Left renal pelvis (tissue), 4 donors: ENCODE results near the gene LUC7L3. TPM values are rescaled to one million over a fixed set of nuclear protein-coding genes. Genes with fewer than 3 reads are reported as not detected.
"Not testable (repeated sequence)": the region's sequence is repeated elsewhere in the genome, so short reads cannot be mapped to it uniquely, and the experiment has no call there.

ENCODE experiments used
- DNase-seq, 4 donors: peaks; one replicate each; pipeline ENCODE4 v3.0.0-alpha.2; 2013; ENCODE audit warnings: low read depth in 4 of 4, low spot score in 3 of 4
- polyA plus RNA-seq, 4 donors: library from polyadenylated mRNA; unstranded; fragments of 120-200 nt; gene quantifications; one replicate each; pipeline ENCODE4 v1.2.1, GENCODE V29; 2013; ENCODE audit not compliant: insufficient read length in 4 of 4

The LUC7L3 gene
- polyA plus RNA-seq, 4 donors = 490 to 744 (median 572) TPM

DNA sequence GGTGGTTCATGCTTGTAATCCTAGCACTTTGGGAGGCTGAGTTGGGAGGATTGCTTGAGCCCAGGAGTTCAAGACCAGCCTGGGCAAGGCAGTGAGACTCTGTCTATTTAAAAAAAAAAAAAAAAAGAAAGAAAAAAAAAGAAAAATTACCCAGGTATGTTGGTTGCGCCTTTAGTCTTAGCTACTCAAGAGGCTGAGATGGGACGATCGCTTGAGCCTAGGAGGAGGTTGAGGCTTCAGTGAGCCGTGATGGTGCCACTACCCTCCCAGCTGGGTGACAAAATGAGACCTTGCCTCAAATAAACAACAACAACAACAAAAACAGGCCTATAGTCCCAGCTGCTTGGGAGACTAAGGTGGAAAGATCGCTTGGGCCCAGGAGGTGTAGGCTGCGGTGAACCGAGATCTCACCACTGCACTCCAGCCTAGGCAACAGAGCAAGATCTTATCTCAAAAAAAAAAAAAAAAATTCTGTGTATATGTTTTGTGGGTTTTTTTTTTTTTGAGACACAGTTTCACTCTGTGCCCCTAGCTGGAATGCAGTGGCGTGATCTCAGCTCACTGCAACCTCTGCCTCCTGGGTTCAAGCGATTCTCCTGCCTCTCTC, 60.4 kb downstream of the LUC7L3 start:
- no peak for DNase-seq

DNA sequence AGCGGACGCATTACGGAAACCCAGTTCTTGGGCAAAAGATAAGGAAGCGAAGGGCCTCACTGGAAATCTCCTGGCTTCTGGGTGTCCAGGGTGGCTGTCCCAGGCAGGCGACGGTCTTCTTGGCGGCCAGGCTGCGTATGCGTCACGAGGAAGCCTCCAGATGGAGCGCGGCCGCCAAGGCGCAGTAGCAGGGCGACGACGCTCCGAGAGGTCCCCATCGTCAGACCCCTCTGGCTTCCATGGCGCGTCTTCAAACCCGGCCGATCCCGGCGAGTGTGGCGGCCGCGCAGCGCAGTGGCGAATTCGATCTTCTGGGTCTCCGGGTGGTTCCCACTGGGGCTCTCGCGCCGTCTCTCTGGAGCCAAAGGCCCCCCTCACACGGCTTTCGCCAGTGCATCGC, 61.8 kb downstream of the LUC7L3 start:
- DNase-seq = no peak

- peak; percentile 46 to 68 (median 64) for DNase-seq
Measured at GRCh38 chr17:50783193-50783660, 63.8 kb downstream of the LUC7L3 start.

GRCh38 chr17:50783905-50784304, 64.5 kb downstream of the LUC7L3 start:
- DNase-seq = no peak

DNA sequence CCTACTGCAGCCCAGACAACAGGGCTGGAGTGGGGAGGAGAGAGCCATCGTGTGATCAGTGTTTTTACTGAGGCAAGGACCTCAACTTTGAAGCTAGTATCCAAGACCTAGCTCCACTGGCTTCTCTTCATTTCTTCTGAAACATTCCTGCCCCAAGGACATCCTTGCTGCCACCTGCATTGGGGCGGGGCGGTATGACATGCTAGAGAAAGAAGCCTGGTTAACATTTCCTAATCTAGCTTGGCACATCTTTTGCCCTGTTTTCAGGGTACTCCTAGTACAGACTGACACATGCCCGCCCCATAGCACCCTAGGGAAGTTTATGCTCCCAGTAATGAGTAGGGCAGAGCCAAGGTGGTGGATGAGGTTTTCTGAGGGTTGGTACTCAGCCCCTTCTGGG, 65.7 kb downstream of the LUC7L3 start:
- no peak for DNase-seq

GRCh38 chr17:50785946-50786570, 66.7 kb downstream of the LUC7L3 start:
- no peak for DNase-seq

DNA sequence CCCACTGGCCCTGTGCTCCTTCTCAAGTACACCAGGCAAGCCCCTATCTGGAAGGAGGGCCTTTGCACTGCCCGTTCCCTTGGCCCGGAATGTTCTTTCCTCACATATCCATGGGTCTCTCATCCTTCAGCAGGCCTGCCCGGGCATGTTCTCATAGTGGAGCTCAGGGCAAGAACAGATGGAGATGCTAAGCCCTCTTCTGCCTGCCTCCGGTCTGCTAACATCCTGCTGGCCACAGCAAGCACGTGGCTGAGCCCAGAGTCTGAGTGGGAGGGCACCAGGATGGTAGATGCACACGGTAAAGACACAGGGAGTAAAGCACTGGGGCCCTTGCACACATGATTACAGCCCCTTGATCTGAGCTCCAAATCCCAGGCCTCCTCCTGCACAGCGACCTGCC, 67.7 kb downstream of the LUC7L3 start:
- no peak for DNase-seq

- DNase-seq = no peak
Measured at GRCh38 chr17:50790618-50791017, 71.2 kb downstream of the LUC7L3 start.

DNA sequence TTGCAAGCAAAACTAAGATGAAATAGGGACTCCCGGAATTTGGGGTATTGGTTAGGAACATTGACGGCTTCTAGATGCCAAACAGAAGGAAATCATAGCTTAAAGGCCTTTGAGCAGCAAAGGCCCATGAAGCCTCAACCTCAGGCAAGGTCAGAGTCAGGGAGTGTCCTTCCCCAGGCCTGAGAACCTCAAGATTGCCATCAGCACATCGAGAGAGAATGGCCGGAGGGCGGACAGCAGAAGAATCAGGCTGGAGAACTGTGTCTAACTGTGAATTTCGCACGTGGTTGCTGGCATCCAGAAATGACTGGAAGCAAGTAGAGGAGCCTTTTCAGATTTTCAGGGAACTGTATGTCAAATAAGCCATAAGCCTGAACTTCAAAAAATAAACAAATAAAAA, 72.7 kb downstream of the LUC7L3 start:
- DNase-seq = no peak

DNA sequence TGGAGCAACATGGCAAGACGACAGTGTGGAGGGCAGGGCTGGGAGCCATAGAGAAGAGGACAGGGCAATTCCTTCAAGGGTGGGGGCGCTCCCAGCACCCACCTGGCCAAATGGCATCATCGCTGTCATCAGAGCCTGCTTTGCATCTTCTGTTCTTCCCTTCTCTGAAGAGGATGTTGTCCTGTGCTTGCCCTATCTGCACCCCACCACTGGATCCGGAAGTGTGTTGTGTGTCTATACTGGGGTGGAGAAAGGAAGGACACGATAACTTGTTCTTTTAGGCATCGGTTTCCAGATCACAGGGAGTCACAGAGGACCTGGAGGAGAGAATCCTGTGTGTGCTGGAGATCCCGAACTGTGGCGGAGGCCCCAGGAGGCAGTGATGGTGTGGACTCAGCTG, 73.6 kb downstream of the LUC7L3 start:
- DNase-seq = no peak

- no peak for DNase-seq
Measured at GRCh38 chr17:50794361-50794760, 75.0 kb downstream of the LUC7L3 start.

DNA sequence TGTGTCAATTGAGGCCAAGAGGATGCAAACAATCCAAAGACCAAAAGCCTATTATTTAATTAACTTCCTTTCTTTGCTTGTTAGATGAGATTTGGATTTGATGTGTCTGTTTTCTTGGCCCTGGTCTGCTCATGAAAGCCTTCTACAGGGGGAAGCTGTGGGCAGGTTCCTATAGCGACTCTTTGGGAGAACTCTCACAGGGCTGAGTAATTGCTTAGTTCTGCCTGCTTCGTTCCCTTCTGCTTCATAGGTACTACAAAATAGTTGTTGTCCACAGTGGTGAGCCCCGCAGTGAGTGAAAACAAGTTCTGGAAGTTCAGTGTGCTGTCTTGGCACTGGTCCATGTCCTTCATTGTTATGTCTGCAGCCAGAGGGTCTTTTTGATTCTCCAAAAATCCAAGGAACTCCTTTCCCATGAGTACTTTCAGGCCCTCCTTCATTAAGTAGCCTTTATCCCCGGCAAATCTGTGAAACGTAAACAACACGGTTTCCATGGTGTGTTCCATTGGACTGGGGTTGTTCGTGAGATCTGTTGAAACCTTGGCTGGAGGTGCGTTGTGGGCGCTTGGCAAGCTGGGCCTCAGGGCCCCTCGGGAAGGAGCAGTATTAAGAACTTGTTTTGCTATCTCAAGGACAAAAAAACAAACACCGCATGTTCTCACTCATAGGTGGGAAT, 77.9 kb downstream of the LUC7L3 start:
- DNase-seq = no peak

- no peak for DNase-seq
Measured at GRCh38 chr17:50798424-50799288, 79.3 kb downstream of the LUC7L3 start.

DNA sequence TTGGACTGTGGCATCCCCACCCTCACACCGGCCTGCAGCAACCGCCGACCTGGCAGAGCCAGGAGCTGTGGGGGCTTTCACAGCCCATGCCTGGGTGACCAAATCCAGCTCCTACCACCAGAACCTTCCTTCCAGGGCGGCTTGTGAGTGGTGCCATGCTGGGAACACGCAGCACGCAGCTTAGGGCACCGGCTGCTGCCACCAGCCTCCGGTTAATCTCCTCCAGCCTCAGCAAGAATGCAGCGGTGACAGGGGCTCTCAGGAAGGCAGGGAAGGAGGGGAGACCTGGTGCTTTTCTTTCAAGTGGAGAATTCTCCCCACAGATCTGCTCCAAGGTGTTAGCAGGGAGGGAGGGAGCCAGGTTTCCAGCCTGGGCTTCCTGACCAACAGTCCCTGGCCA, 80.2 kb downstream of the LUC7L3 start:
- no peak for DNase-seq

DNA sequence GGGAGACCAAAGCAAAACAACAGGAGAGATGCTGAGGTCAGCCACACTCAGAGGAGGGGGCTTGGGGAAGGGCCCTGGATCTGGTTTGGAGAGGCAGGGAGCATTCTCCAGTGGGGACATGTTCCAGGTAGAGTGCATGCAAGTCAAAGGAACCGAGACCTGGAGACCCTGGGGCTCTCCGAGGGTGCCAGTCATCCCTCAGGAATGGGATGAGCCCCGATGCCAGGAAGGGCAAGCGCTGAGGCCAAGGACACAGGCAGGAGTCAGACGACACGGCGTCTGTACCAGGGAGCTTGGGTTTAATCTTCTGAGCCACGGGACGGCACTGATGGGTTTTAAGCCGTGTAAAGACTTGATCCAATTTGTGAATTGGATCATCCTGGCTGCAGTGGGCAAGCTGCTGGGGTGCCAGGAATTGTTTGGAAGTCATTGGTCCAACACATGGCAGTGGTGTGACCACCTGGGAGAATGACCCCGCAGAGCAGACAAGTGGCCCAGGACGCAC, 80.8 kb downstream of the LUC7L3 start:
- no peak for DNase-seq

GRCh38 chr17:50802609-50803571, 83.5 kb downstream of the LUC7L3 start:
- no peak for DNase-seq

GRCh38 chr17:50803676-50804075, 84.3 kb downstream of the LUC7L3 start:
- DNase-seq = no peak

DNA sequence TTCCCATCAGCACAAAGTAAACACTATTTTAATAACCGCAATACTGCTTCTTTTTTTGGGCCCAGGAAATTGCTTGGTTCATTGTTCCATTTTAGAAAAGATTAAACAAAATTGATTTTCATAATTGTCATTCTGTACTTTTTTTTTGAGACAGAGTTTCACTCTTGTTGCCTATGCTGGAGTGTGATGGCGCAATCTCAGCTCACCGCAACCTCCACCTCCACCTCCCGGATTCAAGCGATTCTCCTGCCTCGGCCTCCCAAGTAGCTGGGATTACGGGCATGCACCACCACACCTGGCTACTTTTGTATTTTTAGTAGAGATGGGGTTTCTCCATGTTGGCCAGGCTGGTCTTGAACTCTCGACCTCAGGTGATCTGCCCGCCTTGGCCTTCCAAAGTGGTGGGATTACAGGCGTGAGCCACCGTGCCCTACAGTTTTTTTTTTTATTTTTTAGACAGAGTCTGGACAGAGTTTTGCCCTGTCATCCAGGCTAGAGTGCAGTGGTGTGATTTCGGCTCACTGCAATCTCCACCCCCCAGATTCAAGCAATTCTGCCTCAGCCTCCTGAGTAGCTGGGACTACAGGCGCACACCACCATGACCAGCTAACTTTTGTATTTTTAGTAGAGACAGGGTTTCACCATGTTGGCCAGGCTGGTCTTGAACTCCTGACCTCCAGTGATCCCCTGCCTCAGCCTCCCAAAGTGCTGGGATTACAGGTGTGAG, 85.5 kb downstream of the LUC7L3 start:
- not testable (repeated sequence) for DNase-seq

GRCh38 chr17:50805486-50805885, 86.1 kb downstream of the LUC7L3 start:
- no peak for DNase-seq
